OCI-LY7 (cell line): Measurements from ENCODE around the gene CDH22. TPM values are rescaled to one million over a fixed set of nuclear protein-coding genes. Genes with fewer than 3 reads are reported as not detected.

Experiments
- BruUV-seq: library from RNA; stranded (reverse); fragments of 400-500 nt; replicated peaks from 2 replicates; lab custom pipeline; 2021; lab: Mats Ljungman, UMichigan
- CTCF ChIA-PET: fragments of 300-600 bp; sonication (Branson Sonifier 250); formaldehyde crosslinking; loops from one replicate; lab custom pipeline; 2022; ENCODE audit warnings: antibody characterized with exemption; ENCODE audit not compliant: unreplicated experiment; lab: Charles Lee
- POLR2A ChIA-PET: fragments of 300-600 bp; sonication (Branson Sonifier 250); formaldehyde crosslinking; loops from one replicate; lab custom pipeline; 2022; ENCODE audit warnings: antibody characterized with exemption; lab: Charles Lee
- DNase-seq: peaks from one replicate; pipeline ENCODE4 v3.0.0-alpha.2; 2015; ENCODE audit warnings: low spot score
- H2AFZ ChIP-seq: fragments of 200-600 bp; sonication (generic), shearing (Covaris generic); 2 replicates; pipeline ENCODE4 v1.6.1; 2014; ENCODE audit warnings: mild to moderate bottlenecking, antibody characterized with exemption, low read length, moderate library complexity
- H3K27ac ChIP-seq: fragments of 200-600 bp; sonication (generic); 2 replicates; pipeline ENCODE4 v1.5.1; 2014; ENCODE audit warnings: mixed run types, low read depth, mild to moderate bottlenecking, moderate library complexity, low read length, inconsistent platforms; ENCODE audit not compliant: poor library complexity, severe bottlenecking
- H3K36me3 ChIP-seq: fragments of 200-600 bp; sonication (generic); 2 replicates; pipeline ENCODE4 v1.6.1; 2014; ENCODE audit warnings: mild to moderate bottlenecking, antibody characterized with exemption, low read length, moderate library complexity, mixed read lengths; ENCODE audit not compliant: insufficient read depth
- H3K4me1 ChIP-seq: fragments of 200-600 bp; sonication (generic); 2 replicates; pipeline ENCODE4 v1.5.1; 2014; ENCODE audit warnings: mild to moderate bottlenecking, low read length; ENCODE audit not compliant: insufficient read depth, poor library complexity, severe bottlenecking
- H3K4me2 ChIP-seq: fragments of 200-600 bp; sonication (generic); 2 replicates; pipeline ENCODE4 v1.6.1; 2014; ENCODE audit warnings: mild to moderate bottlenecking, low read length
- H3K4me3 ChIP-seq: fragments of 200-600 bp; sonication (generic); 2 replicates; pipeline ENCODE4 v1.5.1; 2014; ENCODE audit warnings: mild to moderate bottlenecking, low read depth, low read length; ENCODE audit not compliant: poor library complexity, severe bottlenecking
- H3K79me2 ChIP-seq: fragments of 200-600 bp; sonication (generic); 2 replicates; pipeline ENCODE4 v1.6.1; 2016; ENCODE audit warnings: low read depth, mild to moderate bottlenecking, low read length, moderate library complexity, mixed read lengths; ENCODE audit not compliant: insufficient read depth
- H3K9me2 ChIP-seq: fragments of 200-600 bp; sonication (generic); 2 replicates; pipeline ENCODE4 v1.6.1; 2016; ENCODE audit warnings: mild to moderate bottlenecking, low read length, mixed read lengths; ENCODE audit not compliant: insufficient read depth
- H3K9me3 ChIP-seq: fragments of 200-600 bp; sonication (generic); 2 replicates; pipeline ENCODE4 v1.6.1; 2014; ENCODE audit warnings: mild to moderate bottlenecking, mixed run types, low read length, mixed read lengths
- H4K20me1 ChIP-seq: fragments of 200-600 bp; sonication (generic); 2 replicates; pipeline ENCODE4 v1.6.1; 2014; ENCODE audit warnings: mild to moderate bottlenecking, antibody characterized with exemption, low read length, moderate library complexity, mixed read lengths; ENCODE audit not compliant: insufficient read depth
- EZH2phosphoT487 ChIP-seq: fragments of 200-600 bp; sonication (generic); IDR thresholded peaks from 2 replicates; pipeline ENCODE4 v1.6.1; 2018; ENCODE audit warnings: low read depth, borderline replicate concordance, mild to moderate bottlenecking, mixed run types, antibody characterized with exemption, low read length, moderate library complexity, mixed read lengths
- intact Hi-C: fragments of 100-400 bp; cut with micrococcal nuclease; formaldehyde crosslinking; loops from one replicate; pipeline ENCODE4 v1.10.0; 2022; ENCODE audit not compliant: unreplicated experiment
- total RNA-seq, 2 experiments: library from RNA; depleted of rRNA in 1 of 2; stranded (reverse); fragments of >200 nt in 1 of 2; shearing (Covaris generic) in 1 of 2; gene quantifications; 2 replicates each; pipeline ENCODE4 v1.2.3, GENCODE V29; 2014 to 2022
- TF ChIP-seq, protein P1 (sequence below): fragments of 200-600 bp; sonication (generic); conservative IDR thresholded peaks from 2 replicates; pipeline ENCODE4 v1.5.1; 2014; ENCODE audit warnings: mild to moderate bottlenecking, antibody characterized with exemption, low read length, moderate library complexity, mixed read lengths

The CDH22 gene
- total RNA-seq, 2 experiments from 2014 or later = not detected

DNA sequence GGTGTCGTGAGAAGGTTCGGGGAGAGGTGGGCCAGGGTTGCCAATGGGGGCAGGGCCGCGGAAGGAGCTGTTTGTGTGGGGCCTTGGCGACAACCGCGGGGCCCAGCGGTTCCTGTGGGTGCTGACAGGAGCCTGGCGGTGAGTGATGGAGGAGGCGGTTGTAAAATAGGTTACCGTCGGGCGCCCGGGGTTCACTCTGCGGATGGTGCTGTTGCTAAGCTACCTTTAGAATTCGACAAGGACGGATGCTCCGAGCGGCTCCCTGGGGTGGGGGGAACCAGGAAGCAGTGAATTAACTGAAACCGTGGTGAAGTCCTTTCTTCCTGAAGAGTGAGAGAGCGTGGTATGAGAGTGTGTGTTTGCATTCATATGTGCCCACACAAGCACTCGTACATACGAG is 61.7 kb downstream of the CDH22 start:
- DNase-seq = no peak
- POLR2A ChIA-PET = no interaction called here

DNA sequence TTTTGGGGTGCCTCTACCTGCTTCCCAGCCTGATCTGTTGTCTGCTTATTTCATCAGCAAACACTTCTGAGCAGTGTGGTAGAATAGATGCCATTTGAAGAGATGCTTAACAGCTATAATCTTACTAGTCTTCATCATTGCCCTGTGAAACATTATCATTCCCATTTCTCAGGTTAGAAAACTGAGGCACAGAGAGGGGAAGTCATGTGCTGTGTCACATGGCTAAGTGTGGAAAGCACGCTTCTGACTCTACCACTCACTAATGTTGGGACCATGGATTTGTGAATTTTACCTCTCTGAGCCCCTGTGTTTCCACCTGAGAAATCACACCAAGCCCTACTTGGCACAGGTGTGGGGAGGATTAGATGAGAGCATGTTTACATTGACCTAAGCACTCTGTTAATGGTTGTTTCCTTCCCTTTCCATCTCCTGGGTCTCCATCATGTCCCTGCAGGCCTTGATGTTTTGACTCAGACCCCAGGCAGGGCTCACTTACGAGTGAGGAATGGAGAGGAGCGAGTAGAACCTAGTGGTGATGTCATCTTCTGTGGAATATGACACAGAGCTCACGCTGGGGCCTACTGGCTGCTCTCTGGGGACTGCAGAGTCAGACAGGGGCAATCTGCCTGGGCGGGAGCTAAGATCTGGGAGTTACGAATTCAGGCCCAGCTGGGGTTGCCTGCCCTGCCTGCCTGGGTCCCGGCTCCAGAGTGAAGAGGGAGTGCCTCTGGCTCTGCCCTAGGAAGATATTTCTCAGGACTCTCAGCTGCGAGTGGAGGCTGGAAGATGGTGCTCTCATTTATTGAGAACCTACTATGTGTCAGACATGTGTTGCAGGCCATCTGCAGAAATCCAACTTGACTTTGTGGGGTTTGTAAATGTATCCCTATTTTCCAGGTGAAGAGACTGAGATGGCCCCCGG is 64.3 kb downstream of the CDH22 start:
- TF ChIP-seq, protein P1, sequence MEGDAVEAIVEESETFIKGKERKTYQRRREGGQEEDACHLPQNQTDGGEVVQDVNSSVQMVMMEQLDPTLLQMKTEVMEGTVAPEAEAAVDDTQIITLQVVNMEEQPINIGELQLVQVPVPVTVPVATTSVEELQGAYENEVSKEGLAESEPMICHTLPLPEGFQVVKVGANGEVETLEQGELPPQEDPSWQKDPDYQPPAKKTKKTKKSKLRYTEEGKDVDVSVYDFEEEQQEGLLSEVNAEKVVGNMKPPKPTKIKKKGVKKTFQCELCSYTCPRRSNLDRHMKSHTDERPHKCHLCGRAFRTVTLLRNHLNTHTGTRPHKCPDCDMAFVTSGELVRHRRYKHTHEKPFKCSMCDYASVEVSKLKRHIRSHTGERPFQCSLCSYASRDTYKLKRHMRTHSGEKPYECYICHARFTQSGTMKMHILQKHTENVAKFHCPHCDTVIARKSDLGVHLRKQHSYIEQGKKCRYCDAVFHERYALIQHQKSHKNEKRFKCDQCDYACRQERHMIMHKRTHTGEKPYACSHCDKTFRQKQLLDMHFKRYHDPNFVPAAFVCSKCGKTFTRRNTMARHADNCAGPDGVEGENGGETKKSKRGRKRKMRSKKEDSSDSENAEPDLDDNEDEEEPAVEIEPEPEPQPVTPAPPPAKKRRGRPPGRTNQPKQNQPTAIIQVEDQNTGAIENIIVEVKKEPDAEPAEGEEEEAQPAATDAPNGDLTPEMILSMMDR = no peak
- TF ChIP-seq EZH2phosphoT487 = no peak
- ChIA-PET CTCF (no interaction called here), POLR2A (no interaction called here)
- H3K27ac ChIP-seq = no peak overlapping the region
- no peaks in the 10 kb centered on the region for H3K36me3 ChIP-seq
- intact Hi-C loops = no loop called here
- no peak overlapping the region for H2AFZ ChIP-seq
- no peak for DNase-seq
- no peaks in the 10 kb centered on the region for H3K79me2 ChIP-seq
- H4K20me1 ChIP-seq = no peaks in the 10 kb centered on the region
- no peaks in the 10 kb centered on the region for H3K4me1 ChIP-seq
- no peaks in the 10 kb centered on the region for H3K9me3 ChIP-seq
- BruUV-seq = no TSS peak
- H3K4me3 ChIP-seq = no peak overlapping the region
- no peaks in the 10 kb centered on the region for H3K9me2 ChIP-seq
- H3K4me2 ChIP-seq = no peak overlapping the region

More for the DNA sequence above, 61.7 kb downstream of the CDH22 start:
- no peaks in the 10 kb centered on the region for H3K79me2 ChIP-seq
- no peaks in the 10 kb centered on the region for H3K36me3 ChIP-seq
- H3K4me2 ChIP-seq = no peak overlapping the region
- H3K4me1 ChIP-seq = no peaks in the 10 kb centered on the region
- no peaks in the 10 kb centered on the region for H3K9me2 ChIP-seq
- no peak overlapping the region for H3K27ac ChIP-seq
- H2AFZ ChIP-seq = no peak overlapping the region
- no peaks in the 10 kb centered on the region for H3K9me3 ChIP-seq
- TF ChIP-seq, protein P1 = no peak
- no peak for TF ChIP-seq EZH2phosphoT487
- intact Hi-C loops = no loop called here
- CTCF ChIA-PET = no interaction called here
- no peak overlapping the region for H3K4me3 ChIP-seq
- BruUV-seq = no TSS peak
- H4K20me1 ChIP-seq = no peaks in the 10 kb centered on the region

DNA sequence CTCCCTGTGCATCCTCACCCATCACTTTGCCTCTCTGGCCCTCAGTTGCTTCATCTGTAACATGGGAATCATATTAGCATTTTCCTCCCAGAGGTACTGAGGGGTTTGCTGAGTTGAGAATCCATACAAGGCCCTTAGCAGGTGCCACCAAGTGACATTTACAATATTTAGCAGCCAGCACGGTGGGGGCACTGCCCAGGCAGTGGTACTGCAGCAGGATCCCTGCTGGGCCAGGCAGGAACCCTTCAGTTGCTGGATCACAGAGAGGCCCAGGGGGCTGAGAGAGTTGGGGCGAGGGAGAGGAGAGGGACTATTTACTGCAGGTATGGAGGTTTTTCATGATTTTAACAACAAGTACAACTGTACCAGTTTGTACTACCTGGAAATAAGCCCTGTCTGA is 65.9 kb downstream of the CDH22 start:
- Histone ChIP-seq H2AFZ (no peak overlapping the region), H3K36me3 (no peaks in the 10 kb centered on the region), H3K27ac (no peak overlapping the region), H4K20me1 (no peaks in the 10 kb centered on the region), H3K4me1 (no peaks in the 10 kb centered on the region), H3K4me2 (no peak overlapping the region), H3K9me3 (no peaks in the 10 kb centered on the region), H3K79me2 (no peaks in the 10 kb centered on the region), H3K9me2 (no peaks in the 10 kb centered on the region), H3K4me3 (no peak overlapping the region)
- ChIA-PET POLR2A (no interaction called here), CTCF (no interaction called here)
- intact Hi-C loops = no loop called here
- TF ChIP-seq EZH2phosphoT487 = no peak
- TF ChIP-seq, protein P1 = no peak
- no peak for DNase-seq
- BruUV-seq = no TSS peak
